Measurements from ENCODE around the gene AURKA. TPM values are rescaled to one million over a fixed set of nuclear protein-coding genes. Genes with fewer than 3 reads are reported as not detected.

AURKA gene
- total RNA-seq, 1 donor: 4.7 TPM

GRCh38 chr20:56359212-56360132 lies 32.5 kb downstream of the AURKA start:
- peak overlapping the region; percentile 87 for H2AFZ ChIP-seq (ENCODE audit: low read length)
- H3K4me3 ChIP-seq (ENCODE audit: insufficient read depth, low read length): peak overlapping the region; percentile 75
- H3K27me3 ChIP-seq (ENCODE audit: insufficient read depth, low read length): no peaks in the 10 kb centered on the region
- H3K4me2 ChIP-seq (ENCODE audit: insufficient read depth, low read length): peak overlapping the region; percentile 89
- no peaks in the 10 kb centered on the region for H3K9me3 ChIP-seq (ENCODE audit: low read depth, low read length)
- peaks cover 12% of the 10 kb centered on the region for H4K20me1 ChIP-seq (ENCODE audit: insufficient read depth, low read length)
- peaks cover 42% of the 10 kb centered on the region for H3K79me2 ChIP-seq (ENCODE audit: insufficient read depth, low read length)
- peak overlapping the region; percentile 62 for H3K27ac ChIP-seq (ENCODE audit: low read depth, low read length)
- peaks cover 14% of the 10 kb centered on the region for H3K4me1 ChIP-seq (ENCODE audit: insufficient read depth, low read length)
- DNase-seq (ENCODE audit: insufficient read length, low spot score, missing footprints): peak; percentile 92
- peaks cover 5% of the 10 kb centered on the region for H3K36me3 ChIP-seq (ENCODE audit: insufficient read depth, low read length)
- no peak for TF ChIP-seq CTCF (IDR thresholded peaks at IDR 0.05; ENCODE audit: extremely low read depth, low read depth, low read length)

GRCh38 chr20:56358600-56359211 lies 33.3 kb downstream of the AURKA start, which contains the start of gene FAM210B:
Gene FAM210B (plus strand): TSS chr20:56358974. CDS start chr20:56359006, 32 bp downstream.
- Histone ChIP-seq H4K20me1 (ENCODE audit: insufficient read depth, low read length) (peaks cover 9% of the 10 kb centered on the region), H3K4me3 (ENCODE audit: insufficient read depth, low read length) (peak within 1 kb of the TSS; percentile 75), H3K27ac (ENCODE audit: low read depth, low read length) (peak within 1 kb of the TSS; percentile 62), H3K4me1 (ENCODE audit: insufficient read depth, low read length) (peaks cover 14% of the 10 kb centered on the region), H3K79me2 (ENCODE audit: insufficient read depth, low read length) (peaks cover 34% of the 10 kb centered on the region), H3K4me2 (ENCODE audit: insufficient read depth, low read length) (peak within 1 kb of the TSS; percentile 89), H3K27me3 (ENCODE audit: insufficient read depth, low read length) (no peaks in the 10 kb centered on the region), H3K9me3 (ENCODE audit: low read depth, low read length) (no peaks in the 10 kb centered on the region), H3K36me3 (ENCODE audit: insufficient read depth, low read length) (no peaks in the 10 kb centered on the region), H2AFZ (ENCODE audit: low read length) (peak within 1 kb of the TSS; percentile 87)
- TF ChIP-seq CTCF (IDR thresholded peaks at IDR 0.05; ENCODE audit: extremely low read depth, low read depth, low read length): no peak
- DNase-seq (ENCODE audit: insufficient read length, low spot score, missing footprints): peak; percentile 100

- Histone ChIP-seq H2AFZ (ENCODE audit: low read length) (peak overlapping the region; percentile 64), H3K27ac (ENCODE audit: low read depth, low read length) (no peak overlapping the region), H3K9me3 (ENCODE audit: low read depth, low read length) (no peaks in the 10 kb centered on the region), H4K20me1 (ENCODE audit: insufficient read depth, low read length) (peaks cover 2% of the 10 kb centered on the region), H3K79me2 (ENCODE audit: insufficient read depth, low read length) (peaks cover 28% of the 10 kb centered on the region), H3K36me3 (ENCODE audit: insufficient read depth, low read length) (no peaks in the 10 kb centered on the region), H3K27me3 (ENCODE audit: insufficient read depth, low read length) (no peaks in the 10 kb centered on the region), H3K4me1 (ENCODE audit: insufficient read depth, low read length) (peaks cover 13% of the 10 kb centered on the region), H3K4me3 (ENCODE audit: insufficient read depth, low read length) (peak overlapping the region; percentile 75), H3K4me2 (ENCODE audit: insufficient read depth, low read length) (peak overlapping the region; percentile 71)
- TF ChIP-seq CTCF (IDR thresholded peaks at IDR 0.05; ENCODE audit: extremely low read depth, low read depth, low read length): no peak
- DNase-seq (ENCODE audit: insufficient read length, low spot score, missing footprints): no peak
These were observed 33.9 kb downstream of the AURKA start for GRCh38 chr20:56358070-56358469.

- no peaks in the 10 kb centered on the region for H3K36me3 ChIP-seq (ENCODE audit: insufficient read depth, low read length)
- TF ChIP-seq CTCF (IDR thresholded peaks at IDR 0.05; ENCODE audit: extremely low read depth, low read depth, low read length): no peak
- H3K4me3 ChIP-seq (ENCODE audit: insufficient read depth, low read length): no peak overlapping the region
- DNase-seq (ENCODE audit: insufficient read length, low spot score, missing footprints): peak; percentile 43
- no peaks in the 10 kb centered on the region for H3K9me3 ChIP-seq (ENCODE audit: low read depth, low read length)
- H3K4me1 ChIP-seq (ENCODE audit: insufficient read depth, low read length): peaks cover 9% of the 10 kb centered on the region
- H2AFZ ChIP-seq (ENCODE audit: low read length): no peak overlapping the region
- H4K20me1 ChIP-seq (ENCODE audit: insufficient read depth, low read length): no peaks in the 10 kb centered on the region
- no peaks in the 10 kb centered on the region for H3K79me2 ChIP-seq (ENCODE audit: insufficient read depth, low read length)
- no peak overlapping the region for H3K4me2 ChIP-seq (ENCODE audit: insufficient read depth, low read length)
- no peaks in the 10 kb centered on the region for H3K27me3 ChIP-seq (ENCODE audit: insufficient read depth, low read length)
- no peak overlapping the region for H3K27ac ChIP-seq (ENCODE audit: low read depth, low read length)
These were observed 38.7 kb downstream of the AURKA start for GRCh38 chr20:56353356-56353755.

Data from osteoblast (primary cell).